ENCODE data around the gene MTUS2. TPM values are rescaled to one million over a fixed set of nuclear protein-coding genes. Genes with fewer than 3 reads are reported as not detected.
"Not testable (repeated sequence)": the region's sequence is repeated elsewhere in the genome, so short reads cannot be mapped to it uniquely, and the experiment has no call there.

Gene MTUS2
- total and polyA plus RNA-seq, 3 experiments from 2014 or later, result 0.60 TPM; not detected in 2

- Mint-ChIP-seq H3K9me3 (no peaks in the 10 kb centered on the region), H3K36me3 (no peaks in the 10 kb centered on the region), H3K27ac (no peak overlapping the region), H3K27me3 (peaks cover 0 to 2% of the 10 kb centered on the region in 2 donors), H3K4me1 (no peaks in the 10 kb centered on the region), H3K4me3 (no peak overlapping the region)
- Histone ChIP-seq H3K36me3 (ENCODE audit: insufficient read depth, low read length) (no peaks in the 10 kb centered on the region), H3K4me3 (ENCODE audit: low read length) (no peak overlapping the region), H3K4me1 (ENCODE audit: insufficient read depth, low read length) (no peaks in the 10 kb centered on the region), H3K27me3 (ENCODE audit: insufficient read depth, low read length, poor library complexity, severe bottlenecking) (no peaks in the 10 kb centered on the region), H3K27ac (ENCODE audit: low read depth, low read length) (no peak overlapping the region), H3K9me3 (ENCODE audit: low read length) (no peaks in the 10 kb centered on the region)
- ChIA-PET POLR2A (no interaction called here), CTCF (no interaction called here)
- DNase-seq, result no peak
These were observed 564.7 kb downstream of the MTUS2 start for GRCh38 chr13:29384871-29385270.

- CTCF ChIA-PET, result no interaction called here
- POLR2A ChIA-PET, result no interaction called here
- no peak overlapping the region for H3K4me3 ChIP-seq (ENCODE audit: low read length)
- Mint-ChIP-seq H3K4me1 (no peaks in the 10 kb centered on the region), H3K27me3 (no peaks in the 10 kb centered on the region), H3K36me3 (no peaks in the 10 kb centered on the region), H3K27ac (no peak overlapping the region), H3K4me3 (no peak overlapping the region), H3K9me3 (no peaks in the 10 kb centered on the region)
- no peaks in the 10 kb centered on the region for H3K4me1 ChIP-seq (ENCODE audit: insufficient read depth, low read length)
- no peaks in the 10 kb centered on the region for H3K36me3 ChIP-seq (ENCODE audit: insufficient read depth, low read length)
- no peak overlapping the region for H3K27ac ChIP-seq (ENCODE audit: low read depth, low read length)
- no peak for DNase-seq
- no peaks in the 10 kb centered on the region for H3K9me3 ChIP-seq (ENCODE audit: low read length)
- H3K27me3 ChIP-seq (ENCODE audit: insufficient read depth, low read length, poor library complexity, severe bottlenecking), result no peaks in the 10 kb centered on the region
These were observed 566.1 kb downstream of the MTUS2 start for GRCh38 chr13:29386246-29386645.

GRCh38 chr13:29390598-29390997, 570.5 kb downstream of the MTUS2 start:
- POLR2A ChIA-PET; H3K27ac ChIP-seq (ENCODE audit: low read depth, low read length); H3K36me3 Mint-ChIP-seq; H3K36me3 ChIP-seq (ENCODE audit: insufficient read depth, low read length); CTCF ChIA-PET; H3K4me3 ChIP-seq (ENCODE audit: low read length); H3K27me3 ChIP-seq (ENCODE audit: insufficient read depth, low read length, poor library complexity, severe bottlenecking); H3K9me3 ChIP-seq (ENCODE audit: low read length); H3K4me3 Mint-ChIP-seq; H3K9me3 Mint-ChIP-seq; H3K4me1 ChIP-seq (ENCODE audit: insufficient read depth, low read length); DNase-seq; H3K27ac Mint-ChIP-seq; H3K4me1 Mint-ChIP-seq: not testable (repeated sequence)
- peaks cover 7 to 27% of the 10 kb centered on the region in 2 donors for H3K27me3 Mint-ChIP-seq

GRCh38 chr13:29396446-29396845, 576.3 kb downstream of the MTUS2 start:
- H3K27ac ChIP-seq (ENCODE audit: low read depth, low read length), result no peak overlapping the region
- ChIA-PET POLR2A (no interaction called here), CTCF (no interaction called here)
- no peaks in the 10 kb centered on the region for H3K4me1 ChIP-seq (ENCODE audit: insufficient read depth, low read length)
- Mint-ChIP-seq H3K36me3 (no peaks in the 10 kb centered on the region), H3K27ac (no peak overlapping the region), H3K9me3 (no peaks in the 10 kb centered on the region), H3K4me1 (no peaks in the 10 kb centered on the region), H3K27me3 (peaks cover 17 to 46% of the 10 kb centered on the region in 2 donors), H3K4me3 (no peak overlapping the region)
- H3K4me3 ChIP-seq (ENCODE audit: low read length), result no peak overlapping the region
- no peaks in the 10 kb centered on the region for H3K9me3 ChIP-seq (ENCODE audit: low read length)
- no peaks in the 10 kb centered on the region for H3K27me3 ChIP-seq (ENCODE audit: insufficient read depth, low read length, poor library complexity, severe bottlenecking)
- no peak for DNase-seq
- no peaks in the 10 kb centered on the region for H3K36me3 ChIP-seq (ENCODE audit: insufficient read depth, low read length)

- Histone ChIP-seq H3K4me3 (ENCODE audit: low read length) (no peak overlapping the region), H3K36me3 (ENCODE audit: insufficient read depth, low read length) (no peaks in the 10 kb centered on the region), H3K4me1 (ENCODE audit: insufficient read depth, low read length) (no peaks in the 10 kb centered on the region), H3K27me3 (ENCODE audit: insufficient read depth, low read length, poor library complexity, severe bottlenecking) (no peaks in the 10 kb centered on the region), H3K9me3 (ENCODE audit: low read length) (no peaks in the 10 kb centered on the region), H3K27ac (ENCODE audit: low read depth, low read length) (no peak overlapping the region)
- ChIA-PET CTCF (no interaction called here), POLR2A (no interaction called here)
- Mint-ChIP-seq H3K27ac (no peak overlapping the region), H3K9me3 (no peaks in the 10 kb centered on the region), H3K36me3 (no peaks in the 10 kb centered on the region), H3K27me3 (peaks cover 17 to 43% of the 10 kb centered on the region in 2 donors), H3K4me3 (no peak overlapping the region), H3K4me1 (no peaks in the 10 kb centered on the region)
- DNase-seq, result no peak
These were observed 577.1 kb downstream of the MTUS2 start for GRCh38 chr13:29397265-29397664.

GRCh38 chr13:29402166-29402636, 582.1 kb downstream of the MTUS2 start:
- Histone ChIP-seq H3K4me1 (ENCODE audit: insufficient read depth, low read length) (no peaks in the 10 kb centered on the region), H3K27me3 (ENCODE audit: insufficient read depth, low read length, poor library complexity, severe bottlenecking) (no peaks in the 10 kb centered on the region), H3K36me3 (ENCODE audit: insufficient read depth, low read length) (no peaks in the 10 kb centered on the region), H3K9me3 (ENCODE audit: low read length) (no peaks in the 10 kb centered on the region), H3K4me3 (ENCODE audit: low read length) (no peak overlapping the region), H3K27ac (ENCODE audit: low read depth, low read length) (no peak overlapping the region)
- Mint-ChIP-seq H3K36me3 (no peaks in the 10 kb centered on the region), H3K4me1 (no peaks in the 10 kb centered on the region), H3K9me3 (no peaks in the 10 kb centered on the region), H3K27ac (no peak overlapping the region), H3K4me3 (no peak overlapping the region), H3K27me3 (peaks cover 11 to 12% of the 10 kb centered on the region in 2 donors)
- ChIA-PET CTCF (no interaction called here), POLR2A (no interaction called here)
- DNase-seq, result no peak

GRCh38 chr13:29405401-29405800, 585.3 kb downstream of the MTUS2 start:
- H3K9me3 Mint-ChIP-seq, result no peaks in the 10 kb centered on the region
- no peaks in the 10 kb centered on the region for H3K4me1 Mint-ChIP-seq
- ChIA-PET CTCF (no interaction called here), POLR2A (no interaction called here)
- no peak overlapping the region for H3K4me3 Mint-ChIP-seq
- no peak overlapping the region for H3K27ac Mint-ChIP-seq
- Histone ChIP-seq H3K27me3 (ENCODE audit: insufficient read depth, low read length, poor library complexity, severe bottlenecking) (no peaks in the 10 kb centered on the region), H3K27ac (ENCODE audit: low read depth, low read length) (no peak overlapping the region), H3K36me3 (ENCODE audit: insufficient read depth, low read length) (no peaks in the 10 kb centered on the region), H3K4me3 (ENCODE audit: low read length) (no peak overlapping the region), H3K9me3 (ENCODE audit: low read length) (no peaks in the 10 kb centered on the region), H3K4me1 (ENCODE audit: insufficient read depth, low read length) (no peaks in the 10 kb centered on the region)
- no peak for DNase-seq
- no peaks in the 10 kb centered on the region for H3K36me3 Mint-ChIP-seq
- peaks cover 7% of the 10 kb centered on the region in 2 donors for H3K27me3 Mint-ChIP-seq

GRCh38 chr13:29411481-29411880, 591.3 kb downstream of the MTUS2 start:
- H3K27me3 Mint-ChIP-seq, result peaks cover 5 to 15% of the 10 kb centered on the region in 2 donors

GRCh38 chr13:29418026-29418425, 597.9 kb downstream of the MTUS2 start:
- Histone ChIP-seq H3K4me1 (ENCODE audit: insufficient read depth, low read length) (no peaks in the 10 kb centered on the region), H3K27me3 (ENCODE audit: insufficient read depth, low read length, poor library complexity, severe bottlenecking) (no peaks in the 10 kb centered on the region), H3K9me3 (ENCODE audit: low read length) (no peaks in the 10 kb centered on the region), H3K27ac (ENCODE audit: low read depth, low read length) (no peak overlapping the region), H3K36me3 (ENCODE audit: insufficient read depth, low read length) (no peaks in the 10 kb centered on the region), H3K4me3 (ENCODE audit: low read length) (no peak overlapping the region)
- Mint-ChIP-seq H3K4me1 (no peaks in the 10 kb centered on the region), H3K36me3 (no peaks in the 10 kb centered on the region), H3K9me3 (peaks cover 0 to 2% (median 0%) of the 10 kb centered on the region in 5 donors), H3K4me3 (no peak overlapping the region), H3K27ac (no peak overlapping the region), H3K27me3 (peaks cover 15 to 31% of the 10 kb centered on the region in 2 donors)
- CTCF ChIA-PET, result no interaction called here
- POLR2A ChIA-PET, result no interaction called here
- no peak for DNase-seq

More at GRCh38 chr13:29411481-29411880, 591.3 kb downstream of the MTUS2 start:
- H3K4me3 Mint-ChIP-seq, result no peak overlapping the region
- no peaks in the 10 kb centered on the region for H3K36me3 ChIP-seq (ENCODE audit: insufficient read depth, low read length)
- no peaks in the 10 kb centered on the region for H3K4me1 ChIP-seq (ENCODE audit: insufficient read depth, low read length)
- no peak overlapping the region for H3K27ac Mint-ChIP-seq
- no peak for DNase-seq
- H3K9me3 ChIP-seq (ENCODE audit: low read length), result no peaks in the 10 kb centered on the region
- H3K4me1 Mint-ChIP-seq, result no peaks in the 10 kb centered on the region
- CTCF ChIA-PET, result no interaction called here
- no peaks in the 10 kb centered on the region for H3K36me3 Mint-ChIP-seq
- H3K27ac ChIP-seq (ENCODE audit: low read depth, low read length), result no peak overlapping the region
- no peak overlapping the region for H3K4me3 ChIP-seq (ENCODE audit: low read length)
- POLR2A ChIA-PET, result no interaction called here
- no peaks in the 10 kb centered on the region for H3K27me3 ChIP-seq (ENCODE audit: insufficient read depth, low read length, poor library complexity, severe bottlenecking)
- H3K9me3 Mint-ChIP-seq, result peaks cover 0 to 9% (median 6%) of the 10 kb centered on the region in 5 donors
